NCI-H2029 (cell line): ENCODE data around the gene IPCEF1.

Experiments
- DNase-seq: peaks from one replicate; lab custom pipeline; 2025; lab: John Stamatoyannopoulos, UW

IPCEF1 gene

DNA sequence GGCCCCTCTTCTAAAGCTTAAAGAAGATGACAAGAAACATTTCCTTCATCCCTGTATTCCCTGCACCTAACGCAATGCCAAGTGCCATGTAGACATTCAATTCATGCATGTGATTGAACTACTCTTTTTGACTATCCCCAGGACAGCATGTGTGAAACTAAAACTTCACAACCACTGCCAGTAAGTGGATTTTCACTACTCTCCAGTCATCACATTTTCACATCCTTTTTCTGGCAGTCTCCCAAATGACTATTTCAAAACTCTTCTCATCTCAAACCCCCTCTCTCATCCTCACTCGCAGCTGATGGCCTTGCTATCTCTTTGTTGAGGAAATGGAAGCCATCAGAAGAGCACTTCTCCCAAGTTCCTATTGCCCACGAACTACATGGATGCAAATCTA lies 194.9 kb downstream of the IPCEF1 start:
- DNase-seq: no peak

DNA sequence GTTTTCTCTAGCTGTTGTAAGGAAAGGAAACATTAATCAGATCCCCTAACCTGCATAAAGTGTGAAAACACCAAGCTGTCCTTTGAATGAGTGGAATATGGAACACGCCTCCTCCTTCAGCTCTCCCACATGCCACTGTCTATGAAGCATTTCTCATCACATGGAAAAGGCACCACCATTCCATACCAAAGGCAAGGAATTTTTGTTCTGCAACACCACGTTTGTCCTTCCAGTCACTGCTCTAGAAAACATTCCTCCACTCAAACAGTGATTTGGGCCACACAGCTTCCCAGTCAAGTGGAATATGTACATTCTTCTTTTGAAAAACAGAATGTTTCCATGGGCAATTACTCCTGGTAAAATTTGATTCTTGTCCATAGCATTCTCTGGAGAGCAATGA lies 197.5 kb downstream of the IPCEF1 start:
- no peak for DNase-seq

DNA sequence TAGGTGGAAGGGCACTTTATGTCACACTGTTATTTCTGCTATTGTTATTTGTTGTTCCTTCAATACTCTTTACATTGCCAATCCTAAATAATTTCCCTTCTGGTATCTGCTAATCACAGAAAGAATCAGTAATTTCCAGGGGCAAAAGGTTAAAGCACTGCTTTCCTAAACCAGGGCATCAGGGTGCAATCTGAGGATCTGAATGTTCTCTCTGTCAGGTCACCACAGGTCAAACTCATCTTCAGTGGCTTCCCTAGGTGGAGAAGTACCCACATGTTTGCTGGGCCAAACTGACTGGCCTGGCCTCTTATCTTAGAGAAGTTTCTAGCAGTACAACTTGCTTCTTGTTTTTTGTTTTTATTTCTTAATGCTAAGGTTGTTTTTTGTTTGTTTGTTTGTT lies 198.9 kb downstream of the IPCEF1 start:
- no peak for DNase-seq

DNA sequence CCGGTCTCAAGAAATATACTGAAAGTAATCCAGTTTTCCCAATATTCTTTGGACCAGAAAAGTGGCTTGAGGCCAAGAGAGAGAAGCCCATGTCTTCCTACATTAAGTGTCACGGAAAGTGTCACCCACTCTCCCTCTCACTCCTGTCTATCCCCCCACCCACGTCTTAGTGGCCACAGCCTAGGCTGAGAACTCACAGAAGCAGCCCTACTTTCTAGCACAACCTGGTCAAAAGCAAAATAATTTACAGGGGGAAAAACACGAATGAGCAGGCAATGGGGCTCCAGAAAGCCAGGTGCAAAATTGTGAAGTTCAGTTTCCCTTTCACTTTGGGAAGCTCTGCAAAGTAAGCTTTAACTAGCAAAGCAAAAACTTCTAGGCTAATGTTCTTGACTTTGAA lies 199.5 kb downstream of the IPCEF1 start:
- DNase-seq: no peak

DNA sequence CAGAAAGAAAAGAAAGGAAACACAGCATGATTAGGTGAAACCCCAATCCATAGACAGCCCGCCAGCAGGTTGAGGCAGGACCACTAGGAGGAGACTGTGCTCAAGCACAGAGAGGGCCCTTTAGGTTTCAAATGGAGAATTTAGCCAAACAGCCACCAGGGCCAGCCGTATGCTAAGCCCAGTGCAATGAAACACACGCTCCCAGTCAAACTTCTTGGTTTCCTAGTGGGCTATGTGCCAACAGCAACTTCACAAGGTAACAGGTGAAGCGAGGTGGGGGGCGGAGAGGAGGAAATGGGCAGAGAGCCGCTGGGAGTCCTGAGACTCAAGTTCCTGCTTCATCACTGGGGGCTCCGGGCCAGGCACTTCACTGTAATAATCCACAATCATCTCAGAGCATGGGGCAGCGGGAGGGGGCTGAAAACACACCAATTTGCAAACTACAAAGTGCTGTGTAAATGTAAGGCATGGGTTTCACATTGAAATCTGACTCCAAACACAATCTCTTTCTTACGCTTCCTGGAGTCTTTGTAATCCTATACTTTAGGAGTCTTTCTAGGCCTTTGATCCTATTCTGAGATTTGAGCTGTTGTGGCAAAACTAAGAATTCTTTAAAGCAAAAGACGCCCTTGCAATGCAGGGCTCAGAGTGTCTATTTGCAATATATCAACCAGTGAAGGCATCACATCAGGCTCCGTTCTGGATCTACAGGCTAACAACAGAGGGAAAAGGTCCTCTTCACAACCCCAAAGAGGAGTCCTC lies 200.3 kb downstream of the IPCEF1 start:
- peak; percentile 73 for DNase-seq

DNA sequence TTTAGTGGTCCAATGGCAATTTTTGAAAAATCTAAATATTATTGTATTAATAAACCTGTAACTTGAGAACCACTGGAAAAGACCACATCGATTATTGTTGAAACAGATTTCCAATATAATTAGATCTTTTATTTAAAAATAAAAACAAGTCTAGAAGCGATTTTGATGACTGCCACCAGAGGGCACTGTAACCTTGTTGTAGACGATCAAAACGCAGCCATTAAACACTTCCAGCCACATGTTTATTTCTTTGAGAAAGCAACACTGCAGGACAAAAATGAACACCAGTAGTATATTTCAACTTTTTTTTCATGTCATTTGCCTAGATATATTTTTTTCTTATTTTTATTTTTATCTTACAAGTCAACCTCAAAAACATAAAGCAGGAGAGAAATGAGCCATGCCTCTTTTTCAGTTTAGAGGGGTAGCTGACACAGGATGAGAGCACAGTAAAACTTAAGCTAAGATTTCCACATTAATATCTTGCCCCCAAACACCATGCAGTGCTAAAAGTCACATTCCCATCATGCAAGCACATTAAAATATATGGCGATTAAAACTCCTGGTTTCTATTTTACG lies 202.1 kb downstream of the IPCEF1 start:
- DNase-seq: peak; percentile 48

DNA sequence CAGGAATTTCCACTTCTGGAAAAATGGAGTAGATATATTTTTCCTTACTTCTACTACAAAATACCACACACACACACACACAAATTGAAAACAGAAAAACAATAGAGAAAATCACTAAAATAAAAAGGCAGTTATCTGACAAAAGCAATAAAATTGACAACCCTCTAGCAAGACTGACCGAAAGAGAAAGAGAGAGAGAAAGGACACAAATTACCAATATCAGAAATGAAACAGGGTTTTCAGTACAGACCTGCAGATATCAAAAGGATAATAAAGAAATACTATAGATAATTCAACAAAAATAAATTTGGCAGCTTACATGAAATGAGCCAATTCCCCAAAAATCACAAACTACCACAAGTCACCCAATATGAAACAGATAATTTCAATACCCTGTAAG lies 212.8 kb downstream of the IPCEF1 start:
- DNase-seq: no peak

DNA sequence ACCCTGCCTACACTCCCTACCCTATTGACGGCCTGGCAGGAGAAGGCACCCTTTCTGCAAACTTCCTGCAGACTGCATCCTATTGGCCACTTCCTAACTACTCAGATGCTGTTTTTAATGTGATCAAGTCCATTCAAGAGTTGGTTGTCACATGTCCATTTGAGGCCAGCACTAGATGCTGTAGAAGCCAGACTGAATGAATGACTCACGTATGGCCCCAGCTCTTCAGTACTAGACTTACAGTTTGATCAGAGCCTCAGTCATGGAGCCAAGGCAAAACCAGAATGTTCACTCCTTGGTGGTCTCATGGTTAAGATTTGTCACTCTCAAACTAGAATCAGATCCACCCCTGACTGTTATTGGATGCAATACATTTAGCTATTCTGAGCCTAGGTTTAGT lies 215.9 kb downstream of the IPCEF1 start:
- DNase-seq: no peak

DNA sequence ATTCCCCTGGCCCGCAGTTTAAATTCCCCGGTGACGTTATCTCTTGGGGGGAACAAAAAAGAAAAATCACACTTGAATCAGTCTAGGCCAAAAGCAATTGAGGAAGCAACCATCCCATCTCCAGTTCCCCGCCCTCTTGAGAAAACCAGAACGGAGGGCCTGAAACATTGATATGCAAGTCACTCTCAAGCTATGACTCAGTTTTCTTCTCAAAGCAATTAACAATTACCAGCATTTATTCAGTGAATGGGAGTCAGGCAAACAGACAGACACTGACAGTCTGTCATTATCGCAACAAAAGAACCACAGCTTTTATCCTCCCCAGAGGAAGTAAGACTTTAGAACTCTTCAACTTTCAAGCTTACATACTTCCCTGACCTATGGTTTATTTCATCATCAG lies 216.7 kb downstream of the IPCEF1 start:
- no peak for DNase-seq

DNA sequence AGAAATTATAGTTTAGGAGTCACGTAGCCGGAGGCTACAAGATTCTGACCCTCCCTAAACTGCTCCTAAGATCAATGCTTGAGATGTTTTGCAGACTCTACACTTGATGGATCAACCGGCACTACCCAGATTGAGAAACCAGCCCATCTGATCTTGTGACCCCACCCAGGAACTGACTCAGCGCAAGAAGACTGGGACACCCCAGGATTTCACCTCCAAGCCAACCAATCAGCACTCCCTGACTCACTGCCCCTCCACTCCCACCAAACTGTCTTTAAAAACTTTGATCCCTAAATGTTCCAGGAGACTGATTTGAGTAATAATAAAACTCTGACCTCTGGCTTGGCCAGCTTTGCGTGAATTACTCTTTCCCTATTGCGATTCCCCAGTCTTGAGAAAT lies 217.8 kb downstream of the IPCEF1 start:
- DNase-seq: no peak

DNA sequence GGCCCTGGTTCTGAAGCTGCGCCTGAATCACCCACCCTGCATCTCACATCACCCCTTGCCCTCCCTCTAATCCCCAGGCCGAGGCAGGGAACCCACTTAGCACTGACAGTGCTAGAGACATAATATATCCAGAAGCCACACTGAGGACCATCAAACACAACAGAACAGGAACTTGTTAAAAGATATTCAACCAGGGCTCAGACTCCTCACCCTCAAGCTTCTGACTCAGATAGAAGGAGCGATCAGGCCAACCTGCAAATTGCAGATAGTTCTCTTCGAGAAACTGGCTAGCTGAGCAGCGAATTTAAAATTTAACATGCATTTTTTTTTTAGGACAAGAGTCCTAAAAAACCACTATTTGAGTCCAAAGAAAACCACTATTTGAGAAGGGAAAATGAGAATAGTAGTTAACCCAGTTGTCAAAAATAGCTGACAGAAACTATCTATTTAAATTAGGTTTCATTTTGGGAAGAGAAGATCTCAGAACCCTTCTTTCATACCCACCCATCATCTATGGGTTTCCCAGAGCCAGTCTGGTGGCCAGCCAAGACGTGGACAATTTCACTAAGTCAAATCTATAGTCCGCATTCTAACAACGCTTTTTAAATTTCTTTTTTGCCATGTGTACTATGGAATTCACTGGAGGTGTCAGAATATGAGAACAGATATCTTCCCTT lies 222.0 kb downstream of the IPCEF1 start:
- no peak for DNase-seq

DNA sequence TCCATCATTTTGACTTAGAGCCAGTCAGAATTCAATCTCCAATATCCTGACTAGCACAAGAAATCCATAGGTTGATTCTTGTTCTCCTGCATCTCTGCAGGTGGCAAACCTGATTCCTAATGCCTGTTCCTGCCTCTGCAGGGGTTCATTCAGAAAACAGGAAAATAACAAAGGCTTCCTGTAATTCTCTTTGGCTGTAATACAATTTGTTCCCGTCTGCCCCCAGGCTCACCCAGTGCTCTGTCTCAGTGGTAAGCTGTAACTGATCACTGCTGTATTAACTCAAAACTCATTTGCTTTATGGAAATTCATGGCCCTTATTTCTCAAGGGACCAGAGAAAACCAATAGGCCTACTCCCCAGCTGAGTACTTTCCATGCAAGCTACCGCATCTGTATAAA lies 228.9 kb downstream of the IPCEF1 start:
- no peak for DNase-seq

DNA sequence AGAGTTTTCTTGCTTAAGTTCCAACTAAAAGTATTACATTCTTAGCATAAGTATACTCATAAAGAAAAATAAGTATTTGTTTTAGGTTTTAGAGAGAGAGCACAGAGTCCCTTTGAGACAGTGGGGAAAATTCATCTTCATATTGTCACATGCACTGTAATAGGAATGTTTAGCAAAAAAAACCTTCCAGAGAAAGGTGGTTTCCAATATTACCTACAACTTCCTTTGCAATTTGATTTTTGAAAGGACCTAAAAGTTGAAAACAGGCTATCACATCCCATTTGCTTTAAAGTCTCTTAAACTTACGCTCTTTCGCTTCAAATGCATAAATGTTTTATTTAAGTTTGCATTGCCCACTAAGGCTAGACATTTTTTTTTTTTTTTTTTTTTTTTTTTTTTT lies 231.2 kb downstream of the IPCEF1 start:
- no peak for DNase-seq

DNA sequence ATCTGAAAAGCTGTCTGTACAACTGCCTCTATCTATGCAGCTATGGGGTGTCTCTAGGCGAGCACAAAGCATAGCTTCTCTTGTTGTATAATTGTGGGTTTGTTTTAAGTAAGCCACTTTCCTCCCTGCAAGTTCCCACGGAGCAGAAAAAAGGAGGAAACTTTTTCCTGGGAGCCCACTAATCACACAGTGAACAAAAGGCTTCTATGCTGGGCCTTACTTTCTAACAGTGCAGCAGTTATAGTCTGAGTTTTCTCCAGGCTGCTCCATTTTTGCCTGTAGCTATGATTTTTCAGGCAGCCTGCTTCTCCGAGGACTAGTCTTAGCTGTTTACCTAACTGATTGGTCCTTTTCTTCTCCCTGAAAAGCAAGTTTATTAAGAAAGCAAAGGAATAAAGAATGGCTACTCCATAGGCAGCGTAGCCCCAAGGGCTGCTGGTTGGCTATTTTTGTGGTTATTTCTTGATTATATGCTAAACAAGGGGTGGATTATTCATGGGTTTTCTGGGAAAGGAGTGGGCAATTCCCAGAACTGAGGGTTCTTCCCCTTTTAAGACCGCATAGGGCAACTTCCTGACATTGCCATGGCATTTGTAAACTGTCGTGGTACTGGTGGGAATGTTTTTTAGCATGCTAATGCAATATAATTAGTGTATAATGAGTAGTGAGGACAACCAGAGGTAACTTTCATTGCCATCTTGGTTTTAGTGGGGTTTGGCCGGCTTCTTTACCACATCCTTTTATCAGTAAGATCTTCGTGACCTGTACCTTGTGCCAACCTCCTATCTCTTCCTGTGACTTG lies 233.2 kb downstream of the IPCEF1 start:
- DNase-seq: no peak

DNA sequence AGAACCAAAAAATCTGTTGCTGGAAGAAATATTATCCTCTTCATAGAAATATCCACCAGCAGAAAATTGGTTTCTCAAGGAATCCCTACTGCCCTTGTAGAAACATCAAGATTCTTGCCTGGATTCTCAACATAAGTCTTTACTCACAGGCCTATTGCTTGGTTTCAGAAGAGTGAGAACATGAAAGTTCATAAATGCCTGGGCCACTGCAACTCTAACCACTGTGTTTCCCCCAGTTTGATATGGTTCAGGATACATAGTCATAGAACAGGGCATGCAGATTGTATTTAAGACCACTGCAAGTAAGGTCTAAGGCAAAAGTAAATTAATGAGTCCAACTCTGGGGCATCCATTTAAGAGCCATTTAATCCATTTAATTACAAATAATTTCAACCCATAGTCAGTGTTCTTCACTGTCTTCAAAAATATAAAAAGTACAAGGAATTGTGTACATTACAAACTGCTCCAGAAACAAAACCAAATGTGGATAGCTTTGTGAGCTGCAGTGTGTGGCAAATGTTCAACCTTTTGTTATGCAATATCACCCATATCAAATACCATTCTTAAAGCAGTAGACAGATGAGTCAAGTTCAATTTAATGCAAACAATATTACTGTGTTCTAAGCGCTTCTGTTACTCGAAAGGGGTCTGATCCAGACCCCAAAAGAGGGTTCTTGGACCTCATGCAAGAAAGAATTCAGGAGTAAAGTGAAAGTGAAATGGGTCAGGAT lies 234.2 kb downstream of the IPCEF1 start:
- no peak for DNase-seq

DNA sequence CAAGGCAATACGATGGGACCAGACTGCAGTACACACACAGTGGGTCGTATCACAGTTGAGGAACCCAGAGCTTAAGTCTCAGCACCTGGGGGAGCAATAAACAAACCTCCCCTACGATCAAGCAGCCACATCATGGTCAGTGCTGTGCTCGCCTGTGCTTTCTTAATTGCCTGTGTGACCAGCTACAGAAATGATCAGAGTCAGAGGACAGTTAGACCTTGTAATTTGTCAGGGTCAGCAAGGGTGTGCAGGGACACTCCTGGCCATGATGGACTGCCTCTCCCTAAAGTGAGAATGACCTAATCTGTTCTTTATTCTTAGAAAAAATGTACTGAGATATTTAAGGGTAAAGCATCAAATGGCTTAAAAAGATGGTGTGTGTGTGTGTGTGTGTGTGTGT lies 239.1 kb downstream of the IPCEF1 start:
- DNase-seq: no peak

DNA sequence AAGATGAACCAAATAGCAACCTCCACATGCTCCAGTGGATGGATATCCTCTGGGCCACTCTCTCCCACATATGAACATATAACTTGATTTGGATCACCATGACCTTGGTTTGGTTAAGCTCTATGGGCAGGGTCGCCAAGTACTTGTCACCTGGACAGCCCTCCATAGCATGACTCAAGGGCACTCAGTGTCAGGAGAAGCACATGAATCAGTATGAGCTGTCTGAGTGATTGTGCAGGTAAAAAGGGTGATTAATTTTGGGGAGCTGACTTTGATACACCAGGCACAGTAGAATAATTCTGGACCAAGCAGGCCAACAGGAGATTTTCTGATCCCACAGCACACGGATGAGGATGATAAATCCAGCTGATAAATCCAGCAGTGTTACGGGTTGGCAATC lies 243.2 kb downstream of the IPCEF1 start:
- DNase-seq: no peak

DNA sequence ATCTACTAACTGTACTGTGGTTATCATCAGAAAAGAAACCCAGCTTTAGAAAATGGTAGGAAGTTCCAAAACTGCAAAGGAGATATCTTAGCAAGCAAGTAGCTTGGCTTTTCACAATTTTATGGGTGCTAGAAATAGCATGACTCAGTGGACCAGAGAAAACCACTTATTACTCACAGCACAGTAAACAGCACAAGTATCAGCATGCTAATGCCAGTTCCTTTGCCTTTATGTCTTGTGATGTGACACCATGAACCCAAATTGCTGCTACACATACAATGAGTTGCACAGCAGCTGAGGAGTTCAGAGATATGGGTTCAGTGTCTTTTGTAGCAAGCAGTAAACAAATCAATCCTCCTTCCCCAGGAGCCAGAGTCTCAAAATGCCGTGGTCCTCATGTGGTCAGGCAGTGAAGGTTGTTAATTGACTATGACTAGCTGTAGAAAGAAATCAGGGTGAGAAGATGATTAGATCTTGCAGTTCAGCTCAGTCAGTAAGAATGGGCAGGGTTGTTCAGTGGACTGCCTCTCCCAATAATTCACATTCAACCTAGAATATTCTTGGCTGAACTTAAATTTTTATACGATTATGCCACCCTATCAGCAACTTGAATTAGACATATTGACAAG lies 244.3 kb downstream of the IPCEF1 start:
- DNase-seq: no peak

DNA sequence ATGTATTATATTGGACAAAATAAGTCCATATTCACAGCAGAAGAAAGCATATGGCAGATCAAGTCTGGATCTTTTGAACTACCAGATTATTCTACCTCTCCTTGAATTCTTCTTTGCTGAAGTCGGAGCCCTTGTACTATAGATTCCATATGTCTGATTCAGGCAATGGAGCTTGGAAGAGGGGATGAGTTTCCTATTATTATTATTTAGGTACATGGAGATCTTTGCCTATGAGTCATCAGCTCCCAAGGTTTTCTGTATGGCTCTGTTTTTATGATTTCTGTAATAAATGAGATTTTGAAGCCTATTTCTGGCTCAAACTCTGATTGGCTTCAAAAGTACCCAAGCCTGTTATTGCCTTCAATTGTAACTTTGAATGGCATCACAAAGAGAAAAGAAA lies 245.6 kb downstream of the IPCEF1 start:
- no peak for DNase-seq

DNA sequence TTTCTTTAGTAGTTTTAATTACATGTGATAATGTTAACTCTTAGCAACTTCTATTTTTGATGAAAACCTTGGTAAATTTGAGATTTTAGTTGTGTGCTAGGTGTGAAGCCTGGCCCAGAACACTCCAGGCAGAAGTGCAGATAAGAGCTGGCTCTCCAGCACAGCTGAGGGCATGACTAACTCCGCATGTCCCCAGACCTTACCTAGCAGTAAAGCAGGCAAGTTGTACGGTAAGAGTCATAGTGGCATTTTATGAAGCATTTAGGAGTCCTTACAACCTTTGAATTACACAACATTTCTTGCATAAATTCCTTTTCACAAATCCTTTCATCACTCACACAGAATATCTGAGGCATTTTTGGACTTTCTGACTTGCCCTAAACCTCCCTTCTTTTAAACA lies 250.4 kb downstream of the IPCEF1 start:
- DNase-seq: no peak
